Endothelial cell of umbilical vein (primary cell): Measurements from ENCODE around the gene S100A5. TPM values are rescaled to one million over a fixed set of nuclear protein-coding genes. Genes with fewer than 3 reads are reported as not detected.

ENCODE experiments used
- BruUV-seq: library from RNA; stranded (reverse); fragments of 400-500 nt; replicated peaks from 2 replicates; lab custom pipeline; 2021; lab: Mats Ljungman, UMichigan
- CTCF ChIA-PET: fragments of 300-600, 350-600 bp; sonication (Branson Sonifier 250); formaldehyde crosslinking; loops from one replicate; lab custom pipeline; 2021; ENCODE audit warnings: antibody characterized with exemption, inconsistent platforms; lab: Charles Lee
- POLR2A ChIA-PET: fragments of 300-600, 350-600 bp; sonication (Branson Sonifier 250); formaldehyde crosslinking; loops from one replicate; lab custom pipeline; 2021; ENCODE audit warnings: antibody characterized with exemption, inconsistent platforms; lab: Charles Lee
- DNase-seq: peaks from one replicate; pipeline ENCODE4 v3.0.0-alpha.2; 2011; ENCODE audit warnings: low read depth, low spot score
- FAIRE-seq: peaks from 2 replicates; lab custom pipeline; 2011; peaks lifted over from hg19 to GRCh38; lab: Jason Lieb, UNC
- H2AFZ ChIP-seq: 2 replicates; pipeline ENCODE4 v1.6.0; 2012; ENCODE audit warnings: low read depth, low read length, control low read depth, inconsistent platforms
- H3K27ac ChIP-seq: 2 replicates; pipeline ENCODE4 v1.5.1; 2011; ENCODE audit warnings: low read depth, mild to moderate bottlenecking, control low read depth, low read length, moderate library complexity; ENCODE audit not compliant: insufficient read depth
- H3K27me3 ChIP-seq, 2 experiments: 2 replicates each; pipeline versions ENCODE4 v1.6.0 to v1.6.1; 2011; ENCODE audit warnings: low read length in 2 of 2, mixed read lengths in 1 of 2; ENCODE audit not compliant: control insufficient read depth in 2 of 2, insufficient read depth in 2 of 2
- H3K36me3 ChIP-seq, 2 experiments: 2 replicates in 1 of 2; 3 replicates in 1 of 2; pipeline ENCODE4 v1.5.1; 2011; ENCODE audit warnings: low read length in 2 of 2, mild to moderate bottlenecking in 1 of 2, moderate library complexity in 1 of 2; ENCODE audit not compliant: control insufficient read depth in 2 of 2, insufficient read depth in 2 of 2; ENCODE audit errors: extremely low read depth in 1 of 2
- H3K4me1 ChIP-seq: 3 replicates; pipeline ENCODE4 v1.5.1; 2011; ENCODE audit warnings: mild to moderate bottlenecking, low read length; ENCODE audit not compliant: control insufficient read depth, insufficient read depth; ENCODE audit errors: extremely low read depth
- H3K4me2 ChIP-seq: 2 replicates; pipeline ENCODE4 v1.6.1; 2011; ENCODE audit warnings: low read length, control low read depth, mixed read lengths; ENCODE audit not compliant: insufficient read depth
- H3K4me3 ChIP-seq, 3 experiments: fragments of 200-600 bp in 1 of 3; sonication (generic), shearing (Covaris generic) in 1 of 3; replicated peaks in 1 of 3; 2 replicates each; pipeline ENCODE4 v1.5.1; 2011 to 2016; ENCODE audit warnings: control low read depth in 3 of 3, low read length in 3 of 3, mild to moderate bottlenecking in 2 of 3, inconsistent platforms in 1 of 3, low read depth in 1 of 3, moderate library complexity in 1 of 3; ENCODE audit not compliant: insufficient read depth in 1 of 3
- H3K79me2 ChIP-seq: 2 replicates; pipeline ENCODE4 v1.6.0; 2012; ENCODE audit warnings: low read length, inconsistent platforms; ENCODE audit not compliant: control insufficient read depth, insufficient read depth
- H3K9ac ChIP-seq: replicated peaks from 2 replicates; pipeline ENCODE3; 2011; ENCODE audit warnings: low read length, control low read depth; ENCODE audit not compliant: insufficient read depth; ENCODE audit errors: extremely low read depth
- H3K9me1 ChIP-seq: replicated peaks from 3 replicates; pipeline ENCODE4 v1.6.0; 2011; ENCODE audit warnings: mild to moderate bottlenecking, low read length; ENCODE audit not compliant: control insufficient read depth, insufficient read depth; ENCODE audit errors: extremely low read depth
- H3K9me3 ChIP-seq: replicated peaks from 2 replicates; pipeline ENCODE4 v1.5.1; 2012; ENCODE audit warnings: low read length, inconsistent platforms; ENCODE audit not compliant: control insufficient read depth, insufficient read depth
- H4K20me1 ChIP-seq: replicated peaks from 2 replicates; pipeline ENCODE3; 2011; ENCODE audit warnings: mild to moderate bottlenecking, low read length; ENCODE audit not compliant: control insufficient read depth, insufficient read depth; ENCODE audit errors: extremely low read depth
- EZH2 ChIP-seq: IDR thresholded peaks from 2 replicates; pipeline ENCODE4 v1.6.1; 2012; ENCODE audit warnings: borderline replicate concordance, low read depth, mild to moderate bottlenecking, moderate library complexity, low read length, inconsistent platforms; ENCODE audit not compliant: severe bottlenecking
- JUN ChIP-seq: IDR thresholded peaks from 2 replicates; pipeline ENCODE4 v1.6.1; 2011; ENCODE audit warnings: borderline replicate concordance, low read depth; ENCODE audit not compliant: insufficient read length, insufficient read depth
- POLR2AphosphoS5 ChIP-seq: IDR thresholded peaks from 2 replicates; pipeline ENCODE4 v1.6.1; 2012; ENCODE audit warnings: low read depth, mild to moderate bottlenecking, control low read depth, low read length, moderate library complexity; ENCODE audit not compliant: insufficient read depth
- dilution Hi-C: fragments of 300-500 bp; cut with MboI; formaldehyde crosslinking; loops from one replicate; pipeline ENCODE4 v1.15.0; 2019; ENCODE audit warnings: low sequenced_read_pairs; ENCODE audit not compliant: extremely low pct_ligation_motif_present
- intact Hi-C: fragments of 100-400 bp; cut with micrococcal nuclease; formaldehyde crosslinking; loops from one replicate; pipeline ENCODE4 v1.10.0; 2022
- polyA plus RNA-seq, 4 experiments: library from polyadenylated mRNA; depleted of rRNA in 3 of 4; stranded (reverse) in 3 of 4; unstranded in 1 of 4; fragments of >200 nt; gene quantifications; 2 replicates each; pipeline versions ENCODE4 v1.2.1 to v1.2.3, GENCODE V29; 2011 to 2012; ENCODE audit warnings: missing spikeins in 1 of 4
- total RNA-seq: library from RNA; stranded (reverse); gene quantifications from 2 replicates; pipeline ENCODE4 v1.2.3, GENCODE V29; 2021
- TF ChIP-seq, protein P1 (sequence below): IDR thresholded peaks from 2 replicates; pipeline ENCODE4 v1.6.1; 2011; ENCODE audit not compliant: insufficient read depth, insufficient read length
- TF ChIP-seq, protein P2 (sequence below), 2 donors: IDR thresholded peaks; 1 replicate in 1 of 2; 2 replicates in 1 of 2; pipeline ENCODE4 v1.5.1; 2011; ENCODE audit warnings: low read length in 2 of 2, mild to moderate bottlenecking in 2 of 2, moderate library complexity in 2 of 2, control low read depth in 1 of 2, inconsistent platforms in 1 of 2, low read depth in 1 of 2; ENCODE audit not compliant: insufficient read depth in 1 of 2; ENCODE audit errors: extremely low read depth in 1 of 2

The S100A5 gene
- total and polyA plus RNA-seq, 2 donors (not counting 3 experiments of a cell fraction or from before 2014, with no cell fraction given), result not detected

DNA sequence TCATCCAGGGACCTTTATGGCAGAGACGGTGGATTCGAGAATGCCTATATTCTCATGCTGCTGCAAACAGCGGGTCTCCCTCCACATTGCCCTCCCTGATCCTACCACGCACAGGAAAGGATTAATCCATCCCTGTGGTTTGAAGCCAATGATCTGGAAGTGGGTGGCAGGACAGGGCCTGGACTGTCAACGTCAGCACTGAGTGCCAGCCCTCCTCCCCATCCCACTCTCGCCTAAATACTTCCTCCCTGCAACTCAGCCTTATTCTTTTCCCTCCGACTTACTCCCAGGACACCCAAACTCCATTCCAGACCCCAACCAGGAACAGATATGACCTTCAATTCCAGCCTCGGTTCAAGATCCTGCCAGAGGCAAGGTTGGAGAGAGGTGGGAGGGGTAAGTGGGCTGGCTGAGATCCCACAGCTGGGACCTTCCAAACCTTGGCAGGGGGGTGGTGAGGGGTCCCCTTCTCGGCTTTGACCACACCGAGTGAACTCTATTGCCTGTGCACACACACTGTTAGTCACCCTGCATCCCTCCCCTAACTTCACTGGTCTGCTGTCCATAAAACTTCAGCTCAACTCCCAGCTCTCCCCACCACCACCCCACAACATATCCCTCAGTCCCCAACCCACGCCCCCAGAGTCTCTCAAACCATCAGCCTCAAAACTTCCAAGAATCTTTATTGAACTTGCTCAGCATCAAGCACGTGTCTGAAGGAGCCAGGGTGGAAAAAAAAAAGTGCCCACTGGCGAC lies 2.4 kb upstream of the S100A5 start:
- H3K9ac ChIP-seq, result no peak overlapping the region
- H3K79me2 ChIP-seq, result no peaks in the 10 kb centered on the region
- no peak for FAIRE-seq
- ChIA-PET POLR2A (no interaction called here), CTCF (interaction anchor here (2.0 kb wide), 1 partner anchor 8 kb away, joined by 11 read pairs; the partner anchor contains the start of gene S100A6)
- H3K27ac ChIP-seq, result no peak overlapping the region
- no peaks in the 10 kb centered on the region for H3K9me1 ChIP-seq
- no peaks in the 10 kb centered on the region for H3K36me3 ChIP-seq
- H3K9me3 ChIP-seq, result no peaks in the 10 kb centered on the region
- H2AFZ ChIP-seq, result no peak overlapping the region
- no peak for DNase-seq
- TF ChIP-seq EZH2, result no peak
- no TSS peak for BruUV-seq
- no peak overlapping the region for H3K4me2 ChIP-seq
- intact Hi-C loops, result no loop called here
- H3K27me3 ChIP-seq, result no peaks in the 10 kb centered on the region
- dilution Hi-C loops, result no loop called here
- no peaks in the 10 kb centered on the region for H4K20me1 ChIP-seq
- no peak overlapping the region for H3K4me3 ChIP-seq
- H3K4me1 ChIP-seq, result peaks cover 7% of the 10 kb centered on the region

DNA sequence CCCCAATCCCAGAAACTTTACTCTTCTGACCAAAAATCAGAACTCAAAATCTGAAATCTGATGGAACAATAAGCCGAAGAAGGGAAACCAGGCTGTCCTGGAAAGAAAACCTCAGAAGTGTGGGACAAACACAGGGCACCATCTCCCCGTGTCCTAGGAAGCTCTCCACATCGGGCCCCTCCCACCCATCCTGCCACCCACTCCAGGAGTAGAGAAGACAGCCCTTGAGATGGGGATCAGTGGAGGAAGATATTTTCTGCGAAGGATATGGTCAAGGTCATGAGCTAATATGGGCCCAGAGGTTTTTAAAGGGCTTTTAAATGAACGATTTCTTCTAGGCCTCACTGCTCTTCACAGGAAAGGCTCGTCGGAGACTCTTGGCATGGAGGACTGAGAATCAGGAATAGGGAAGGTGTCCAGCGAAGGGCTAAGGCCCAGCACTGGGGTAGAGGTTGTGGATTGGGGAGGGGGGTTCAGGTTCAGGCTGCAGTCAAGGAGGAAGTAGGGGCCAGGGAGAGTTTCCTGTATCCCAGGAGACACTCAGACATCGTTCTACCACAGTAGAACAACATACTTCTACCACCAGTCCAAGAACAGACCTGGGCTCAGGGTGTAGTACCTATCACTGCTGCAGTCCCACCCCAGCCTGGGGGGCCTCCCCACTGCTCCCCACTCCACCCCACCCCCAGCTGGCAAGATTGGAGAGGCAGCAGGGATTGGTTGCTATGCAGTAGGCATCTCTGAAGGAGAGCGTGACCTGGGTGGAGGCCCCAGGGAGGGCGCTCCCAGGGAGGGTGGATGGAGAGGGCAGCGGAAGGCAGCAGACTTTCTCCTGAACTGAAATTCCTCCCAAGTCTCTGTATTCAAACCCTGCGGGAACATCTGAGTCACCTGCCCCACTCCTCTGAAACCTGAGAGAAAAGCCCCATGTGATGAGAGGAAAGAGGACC lies 1.2 kb upstream of the S100A5 start:
- Histone ChIP-seq H3K4me1 (peaks cover 7% of the 10 kb centered on the region), H2AFZ (no peak overlapping the region), H3K9me1 (no peaks in the 10 kb centered on the region), H3K9me3 (no peaks in the 10 kb centered on the region), H3K4me2 (no peak overlapping the region), H4K20me1 (no peaks in the 10 kb centered on the region), H3K9ac (no peak overlapping the region), H3K27ac (no peak overlapping the region), H3K36me3 (no peaks in the 10 kb centered on the region), H3K4me3 (no peak overlapping the region), H3K27me3 (no peaks in the 10 kb centered on the region), H3K79me2 (no peaks in the 10 kb centered on the region)
- TF ChIP-seq, protein P1, sequence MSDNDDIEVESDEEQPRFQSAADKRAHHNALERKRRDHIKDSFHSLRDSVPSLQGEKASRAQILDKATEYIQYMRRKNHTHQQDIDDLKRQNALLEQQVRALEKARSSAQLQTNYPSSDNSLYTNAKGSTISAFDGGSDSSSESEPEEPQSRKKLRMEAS, result no peak
- TF ChIP-seq, protein P2, sequence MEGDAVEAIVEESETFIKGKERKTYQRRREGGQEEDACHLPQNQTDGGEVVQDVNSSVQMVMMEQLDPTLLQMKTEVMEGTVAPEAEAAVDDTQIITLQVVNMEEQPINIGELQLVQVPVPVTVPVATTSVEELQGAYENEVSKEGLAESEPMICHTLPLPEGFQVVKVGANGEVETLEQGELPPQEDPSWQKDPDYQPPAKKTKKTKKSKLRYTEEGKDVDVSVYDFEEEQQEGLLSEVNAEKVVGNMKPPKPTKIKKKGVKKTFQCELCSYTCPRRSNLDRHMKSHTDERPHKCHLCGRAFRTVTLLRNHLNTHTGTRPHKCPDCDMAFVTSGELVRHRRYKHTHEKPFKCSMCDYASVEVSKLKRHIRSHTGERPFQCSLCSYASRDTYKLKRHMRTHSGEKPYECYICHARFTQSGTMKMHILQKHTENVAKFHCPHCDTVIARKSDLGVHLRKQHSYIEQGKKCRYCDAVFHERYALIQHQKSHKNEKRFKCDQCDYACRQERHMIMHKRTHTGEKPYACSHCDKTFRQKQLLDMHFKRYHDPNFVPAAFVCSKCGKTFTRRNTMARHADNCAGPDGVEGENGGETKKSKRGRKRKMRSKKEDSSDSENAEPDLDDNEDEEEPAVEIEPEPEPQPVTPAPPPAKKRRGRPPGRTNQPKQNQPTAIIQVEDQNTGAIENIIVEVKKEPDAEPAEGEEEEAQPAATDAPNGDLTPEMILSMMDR (IDR thresholded peaks at IDR 0.05; ENCODE audit: extremely low read depth in 1 of 2, insufficient read depth in 1 of 2, low read depth in 1 of 2, low read length in 2 of 2), result no peak
- no peak for TF ChIP-seq EZH2
- TF ChIP-seq POLR2AphosphoS5, result no peak
- no peak for TF ChIP-seq JUN
- dilution Hi-C loops (no loop called here), intact Hi-C loops (no loop called here)
- DNase-seq (no peak), FAIRE-seq (no peak)
- ChIA-PET CTCF (no interaction called here), POLR2A (no interaction called here)
- BruUV-seq, result no TSS peak
